Liver (tissue), 9 donors: ENCODE data around the gene WFDC10A. TPM values are rescaled to one million over a fixed set of nuclear protein-coding genes. Genes with fewer than 3 reads are reported as not detected.

Source experiments
- DNase-seq: peaks from one replicate; pipeline ENCODE4 v3.0.0-alpha.2; 2017; ENCODE audit warnings: low spot score
- H3K27ac ChIP-seq, 2 donors: one replicate each; pipeline ENCODE4 v1.7.0; 2013; ENCODE audit warnings: inconsistent platforms in 2 of 2, low read length in 2 of 2, control low read depth in 1 of 2, low read depth in 1 of 2, mild to moderate bottlenecking in 1 of 2
- H3K27me3 ChIP-seq, 4 donors: one replicate each; pipeline versions ENCODE4 v1.6.1 to v1.7.0; 2013; ENCODE audit warnings: low read length in 3 of 4, inconsistent platforms in 1 of 4, mild to moderate bottlenecking in 1 of 4, moderate library complexity in 1 of 4; ENCODE audit not compliant: control insufficient read depth in 4 of 4, insufficient read depth in 4 of 4
- H3K36me3 ChIP-seq, 4 donors: one replicate each; pipeline versions ENCODE4 v1.6.1 to v1.7.0; 2013; ENCODE audit warnings: low read length in 3 of 4, mild to moderate bottlenecking in 3 of 4, low read depth in 1 of 4, moderate library complexity in 1 of 4; ENCODE audit not compliant: control insufficient read depth in 4 of 4, insufficient read depth in 3 of 4
- H3K4me1 ChIP-seq, 4 donors: one replicate each; pipeline versions ENCODE4 v1.6.1 to v1.7.0; 2013; ENCODE audit warnings: low read length in 3 of 4, mild to moderate bottlenecking in 3 of 4, moderate library complexity in 1 of 4; ENCODE audit not compliant: control insufficient read depth in 4 of 4, insufficient read depth in 4 of 4
- H3K4me3 ChIP-seq, 3 donors: one replicate each; pipeline versions ENCODE4 v1.6.1 to v1.7.0; 2013; ENCODE audit warnings: low read length in 3 of 3, control low read depth in 1 of 3, low read depth in 1 of 3, mild to moderate bottlenecking in 1 of 3
- H3K9ac ChIP-seq, 2 donors: one replicate each; pipeline ENCODE4 v1.7.0; 2013; ENCODE audit warnings: low read length in 2 of 2, mild to moderate bottlenecking in 2 of 2, moderate library complexity in 2 of 2, control low read depth in 1 of 2, low read depth in 1 of 2
- H3K9me3 ChIP-seq, 4 donors: one replicate each; pipeline versions ENCODE4 v1.6.1 to v1.7.0; 2013; ENCODE audit warnings: low read length in 3 of 4; ENCODE audit not compliant: control insufficient read depth in 4 of 4
- ATF3 ChIP-seq: IDR thresholded peaks from 2 replicates; pipeline ENCODE4 v1.6.1; 2016; ENCODE audit warnings: antibody characterized with exemption
- EGR1 ChIP-seq, 2 donors: IDR thresholded peaks; 2 replicates each; pipeline ENCODE4 v1.6.1; 2016 to 2018; ENCODE audit warnings: antibody characterized with exemption in 2 of 2, low read depth in 2 of 2
- FOXA1 ChIP-seq: IDR thresholded peaks from 2 replicates; pipeline ENCODE4 v1.6.1; 2016; ENCODE audit warnings: antibody characterized with exemption
- FOXA2 ChIP-seq: IDR thresholded peaks from 2 replicates; pipeline ENCODE4 v1.6.1; 2016; ENCODE audit warnings: antibody characterized with exemption
- GABPA ChIP-seq, 2 donors: IDR thresholded peaks in 1 of 2; conservative IDR thresholded peaks in 1 of 2; 2 replicates each; pipeline ENCODE4 v1.6.1; 2016; ENCODE audit warnings: antibody characterized with exemption in 2 of 2, mild to moderate bottlenecking in 1 of 2, moderate library complexity in 1 of 2
- HNF4A ChIP-seq, 2 donors: conservative IDR thresholded peaks; 2 replicates each; pipeline ENCODE4 v1.6.1; 2016; ENCODE audit warnings: antibody characterized with exemption in 2 of 2, mild to moderate bottlenecking in 2 of 2
- HNF4G ChIP-seq: IDR thresholded peaks from 2 replicates; pipeline ENCODE4 v1.6.1; 2016; ENCODE audit warnings: antibody characterized with exemption
- JUND ChIP-seq, 2 donors: IDR thresholded peaks; 2 replicates each; pipeline ENCODE4 v1.6.1; 2016; ENCODE audit warnings: antibody characterized with exemption in 2 of 2
- MAX ChIP-seq: IDR thresholded peaks from 2 replicates; pipeline ENCODE4 v1.6.1; 2016; ENCODE audit warnings: antibody characterized with exemption
- NR2F2 ChIP-seq: IDR thresholded peaks from 2 replicates; pipeline ENCODE4 v1.6.1; 2016; ENCODE audit warnings: antibody characterized with exemption
- RAD21 ChIP-seq, 2 donors: IDR thresholded peaks; 2 replicates each; pipeline ENCODE4 v1.6.1; 2016; ENCODE audit warnings: antibody characterized with exemption in 2 of 2, mild to moderate bottlenecking in 2 of 2
- REST ChIP-seq: IDR thresholded peaks from 2 replicates; pipeline ENCODE4 v1.6.1; 2016; ENCODE audit warnings: antibody characterized with exemption, mild to moderate bottlenecking
- RXRA ChIP-seq, 2 donors: IDR thresholded peaks; 2 replicates each; pipeline ENCODE4 v1.6.1; 2017 to 2018; ENCODE audit warnings: antibody characterized with exemption in 2 of 2, mild to moderate bottlenecking in 1 of 2
- SP1 ChIP-seq: IDR thresholded peaks from 2 replicates; pipeline ENCODE4 v1.6.1; 2018; ENCODE audit warnings: antibody characterized with exemption, mild to moderate bottlenecking
- TAF1 ChIP-seq: conservative IDR thresholded peaks from 2 replicates; pipeline ENCODE4 v1.6.1; 2016; ENCODE audit warnings: antibody characterized with exemption, mild to moderate bottlenecking
- YY1 ChIP-seq: IDR thresholded peaks from 2 replicates; pipeline ENCODE4 v1.6.1; 2016; ENCODE audit warnings: antibody characterized with exemption, mild to moderate bottlenecking
- ZBTB33 ChIP-seq: IDR thresholded peaks from 2 replicates; pipeline ENCODE4 v1.6.1; 2016; ENCODE audit warnings: antibody characterized with exemption
- WGBS: extraction: QIAGEN DNeasy Blood & Tissue Kit; methylation state at CpG from one replicate; pipeline ENCODE4 v1.1.7; 2013; 5-methylcytosine and 5-hydroxymethylcytosine counted together
- polyA plus RNA-seq, 2 donors: library from polyadenylated mRNA; stranded (reverse) in 1 of 2; unstranded in 1 of 2; fragments of 200-250 nt in 1 of 2; fragments of >200 nt in 1 of 2; fragmentation: Nextera tagmentation in 1 of 2; extraction: Ambion mirVana in 1 of 2; gene quantifications; one replicate each; pipeline versions ENCODE4 v1.2.1 to v1.2.3, GENCODE V29; 2013 to 2015
- total RNA-seq, 2 donors: library from RNA; depleted of rRNA; stranded (reverse); fragments of >200 nt; gene quantifications; one replicate each; pipeline ENCODE4 v1.2.3, GENCODE V29; 2014
- TF ChIP-seq, protein P1 (sequence below): fragments of 150-350 bp; IDR thresholded peaks from 2 replicates; pipeline ENCODE4 v1.5.1; 2017; ENCODE audit warnings: improper control_type of control experiment, low read depth, low read length; ENCODE audit not compliant: missing input control
- donor health status: healthy.
- donor health status: healthy.
- donor health status: healthy.
- donor health status: healthy.
- donor health status: healthy.

WFDC10A gene
- total and polyA plus RNA-seq, 4 donors, result not detected

DNA sequence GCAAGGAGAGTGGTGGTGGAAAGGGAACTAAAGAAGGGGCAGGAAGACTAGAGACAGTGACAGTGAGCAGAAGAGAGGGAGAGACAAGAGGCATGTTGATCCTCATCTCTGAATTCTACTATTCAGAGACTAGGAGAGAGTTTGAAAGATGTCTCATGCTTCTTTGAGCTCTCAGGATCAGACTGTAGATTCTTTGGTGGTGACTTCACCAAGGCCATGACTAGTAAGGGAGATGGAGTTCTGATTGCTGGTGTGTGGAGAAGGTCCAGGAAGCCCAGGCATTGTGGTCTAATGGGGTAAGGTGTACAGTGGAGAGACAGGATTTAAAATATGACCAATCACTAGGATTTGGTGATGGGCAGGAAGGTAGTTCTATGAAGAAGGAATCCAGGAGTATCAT lies 832 bp downstream of the WFDC10A start (continued):
- TF ChIP-seq REST (no peak), SP1 (no peak), GABPA (IDR thresholded peaks at IDR 0.05 in 1 of 2, conservative IDR thresholded peaks at IDR 0.05 in 1 of 2) (no peak), FOXA1 (no peak), EGR1 (IDR thresholded peaks at IDR 0.05; ENCODE audit: low read depth in 2 of 2) (no peak), RAD21 (IDR thresholded peaks at IDR 0.05) (no peak), RXRA (IDR thresholded peaks at IDR 0.05) (no peak), MAX (no peak), TAF1 (no peak), HNF4G (no peak), NR2F2 (no peak)

- DNase-seq, result no peak
- Histone ChIP-seq H3K27ac (no peak within 1 kb of the TSS), H3K27me3 (no peaks in the 10 kb centered on the region), H3K9me3 (no peaks in the 10 kb centered on the region), H3K36me3 (no peaks in the 10 kb centered on the region), H3K4me3 (no peak within 1 kb of the TSS), H3K9ac (no peak within 1 kb of the TSS), H3K4me1 (no peaks in the 10 kb centered on the region)
- 70% methylated on average over 4 of the region's 4 CpGs for WGBS
- TF ChIP-seq YY1 (no peak), FOXA1 (no peak), FOXA2 (no peak), GABPA (IDR thresholded peaks at IDR 0.05 in 1 of 2, conservative IDR thresholded peaks at IDR 0.05 in 1 of 2) (no peak), NR2F2 (no peak), EGR1 (IDR thresholded peaks at IDR 0.05; ENCODE audit: low read depth in 2 of 2) (no peak), SP1 (no peak), ZBTB33 (no peak), HNF4G (no peak), MAX (no peak), RAD21 (IDR thresholded peaks at IDR 0.05) (no peak), RXRA (IDR thresholded peaks at IDR 0.05) (no peak), JUND (IDR thresholded peaks at IDR 0.05) (no peak), HNF4A (conservative IDR thresholded peaks at IDR 0.05) (no peak), TAF1 (no peak), ATF3 (no peak), REST (no peak)
- TF ChIP-seq, protein P1, sequence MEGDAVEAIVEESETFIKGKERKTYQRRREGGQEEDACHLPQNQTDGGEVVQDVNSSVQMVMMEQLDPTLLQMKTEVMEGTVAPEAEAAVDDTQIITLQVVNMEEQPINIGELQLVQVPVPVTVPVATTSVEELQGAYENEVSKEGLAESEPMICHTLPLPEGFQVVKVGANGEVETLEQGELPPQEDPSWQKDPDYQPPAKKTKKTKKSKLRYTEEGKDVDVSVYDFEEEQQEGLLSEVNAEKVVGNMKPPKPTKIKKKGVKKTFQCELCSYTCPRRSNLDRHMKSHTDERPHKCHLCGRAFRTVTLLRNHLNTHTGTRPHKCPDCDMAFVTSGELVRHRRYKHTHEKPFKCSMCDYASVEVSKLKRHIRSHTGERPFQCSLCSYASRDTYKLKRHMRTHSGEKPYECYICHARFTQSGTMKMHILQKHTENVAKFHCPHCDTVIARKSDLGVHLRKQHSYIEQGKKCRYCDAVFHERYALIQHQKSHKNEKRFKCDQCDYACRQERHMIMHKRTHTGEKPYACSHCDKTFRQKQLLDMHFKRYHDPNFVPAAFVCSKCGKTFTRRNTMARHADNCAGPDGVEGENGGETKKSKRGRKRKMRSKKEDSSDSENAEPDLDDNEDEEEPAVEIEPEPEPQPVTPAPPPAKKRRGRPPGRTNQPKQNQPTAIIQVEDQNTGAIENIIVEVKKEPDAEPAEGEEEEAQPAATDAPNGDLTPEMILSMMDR, result no peak
These were observed 1.6 kb downstream of the WFDC10A start, which contains the start of gene WFDC9 for GRCh38 chr20:45631184-45631583. WFDC9 (minus strand) TSS chr20:45631284; CDS start chr20:45610181, 21,103 bp downstream.
